Chondrocyte (in vitro differentiated cells): Measurements from ENCODE around the gene USP32. TPM values are rescaled to one million over a fixed set of nuclear protein-coding genes. Genes with fewer than 3 reads are reported as not detected.

Experiments used
- DNase-seq: peaks from one replicate; pipeline ENCODE4 v3.0.0; 2021; ENCODE audit warnings: mixed read lengths, low spot score
- H3K27ac Mint-ChIP-seq: one replicate; pipeline ENCODE4 v1.8.0; 2021; ENCODE audit warnings: mild to moderate bottlenecking, moderate library complexity, mixed read lengths; ENCODE audit not compliant: unreplicated experiment
- H3K27me3 Mint-ChIP-seq: 2 replicates; pipeline ENCODE4 v1.8.0; 2021; ENCODE audit warnings: low read depth, mixed read lengths
- H3K36me3 Mint-ChIP-seq: 2 replicates; pipeline ENCODE4 v1.8.0; 2021; ENCODE audit warnings: low read depth, mixed read lengths
- H3K4me1 Mint-ChIP-seq: 2 replicates; pipeline ENCODE4 v1.8.0; 2021; ENCODE audit warnings: low read depth, mild to moderate bottlenecking, mixed read lengths
- H3K4me3 Mint-ChIP-seq: one replicate; pipeline ENCODE4 v1.8.0; 2021; ENCODE audit warnings: mild to moderate bottlenecking, moderate library complexity, mixed read lengths; ENCODE audit not compliant: unreplicated experiment
- H3K9me3 Mint-ChIP-seq: 2 replicates; pipeline ENCODE4 v1.8.0; 2021; ENCODE audit warnings: low read depth, mixed read lengths
- CTCF ChIP-seq: fragments of 200-600 bp; sonication (generic); IDR thresholded peaks from 2 replicates; pipeline ENCODE4 v1.5.0; 2021; ENCODE audit warnings: antibody characterized with exemption, mild to moderate bottlenecking, moderate library complexity
- total RNA-seq: library from RNA; stranded (reverse); gene quantifications from 3 replicates; pipeline ENCODE4 v1.2.1, GENCODE V29; 2021

The USP32 gene
- total RNA-seq, 1 donor from 2014 or later, result 42.2 TPM

- no peak overlapping the region for H3K4me3 Mint-ChIP-seq
- no peaks in the 10 kb centered on the region for H3K9me3 Mint-ChIP-seq
- no peaks in the 10 kb centered on the region for H3K27me3 Mint-ChIP-seq
- H3K27ac Mint-ChIP-seq, result peak overlapping the region; percentile 60
- H3K4me1 Mint-ChIP-seq, result peaks cover 17% of the 10 kb centered on the region
- peaks cover 2% of the 10 kb centered on the region for H3K36me3 Mint-ChIP-seq
- no peak for TF ChIP-seq CTCF
- DNase-seq, result no peak
Observed at GRCh38 chr17:60305141-60305540, 86.8 kb downstream of the USP32 start.

- DNase-seq, result no peak
- TF ChIP-seq CTCF, result no peak
- Mint-ChIP-seq H3K27ac (no peak overlapping the region), H3K9me3 (no peaks in the 10 kb centered on the region), H3K36me3 (peaks cover 2% of the 10 kb centered on the region), H3K4me3 (no peak overlapping the region), H3K27me3 (no peaks in the 10 kb centered on the region), H3K4me1 (peaks cover 22% of the 10 kb centered on the region)
Observed at GRCh38 chr17:60304502-60304901, 87.4 kb downstream of the USP32 start.

- H3K4me1 Mint-ChIP-seq, result peaks cover 22% of the 10 kb centered on the region
- no peaks in the 10 kb centered on the region for H3K27me3 Mint-ChIP-seq
- no peak overlapping the region for H3K4me3 Mint-ChIP-seq
- TF ChIP-seq CTCF, result no peak
- peaks cover 2% of the 10 kb centered on the region for H3K36me3 Mint-ChIP-seq
- H3K9me3 Mint-ChIP-seq, result no peaks in the 10 kb centered on the region
- DNase-seq, result no peak
- H3K27ac Mint-ChIP-seq, result no peak overlapping the region
Observed at GRCh38 chr17:60303406-60304099, 88.4 kb downstream of the USP32 start.

- Mint-ChIP-seq H3K27ac (no peak overlapping the region), H3K4me1 (peaks cover 22% of the 10 kb centered on the region), H3K9me3 (no peaks in the 10 kb centered on the region), H3K36me3 (no peaks in the 10 kb centered on the region), H3K4me3 (no peak overlapping the region), H3K27me3 (no peaks in the 10 kb centered on the region)
- no peak for TF ChIP-seq CTCF
- DNase-seq, result no peak
Observed at GRCh38 chr17:60301649-60302048, 90.3 kb downstream of the USP32 start.

GRCh38 chr17:60300949-60301348, 91.0 kb downstream of the USP32 start:
- no peak for DNase-seq
- Mint-ChIP-seq H3K9me3 (no peaks in the 10 kb centered on the region), H3K4me3 (no peak overlapping the region), H3K4me1 (peaks cover 22% of the 10 kb centered on the region), H3K27ac (no peak overlapping the region), H3K27me3 (no peaks in the 10 kb centered on the region), H3K36me3 (no peaks in the 10 kb centered on the region)
- no peak for TF ChIP-seq CTCF
